ENCODE data around the gene HFE.

HFE gene

DNA sequence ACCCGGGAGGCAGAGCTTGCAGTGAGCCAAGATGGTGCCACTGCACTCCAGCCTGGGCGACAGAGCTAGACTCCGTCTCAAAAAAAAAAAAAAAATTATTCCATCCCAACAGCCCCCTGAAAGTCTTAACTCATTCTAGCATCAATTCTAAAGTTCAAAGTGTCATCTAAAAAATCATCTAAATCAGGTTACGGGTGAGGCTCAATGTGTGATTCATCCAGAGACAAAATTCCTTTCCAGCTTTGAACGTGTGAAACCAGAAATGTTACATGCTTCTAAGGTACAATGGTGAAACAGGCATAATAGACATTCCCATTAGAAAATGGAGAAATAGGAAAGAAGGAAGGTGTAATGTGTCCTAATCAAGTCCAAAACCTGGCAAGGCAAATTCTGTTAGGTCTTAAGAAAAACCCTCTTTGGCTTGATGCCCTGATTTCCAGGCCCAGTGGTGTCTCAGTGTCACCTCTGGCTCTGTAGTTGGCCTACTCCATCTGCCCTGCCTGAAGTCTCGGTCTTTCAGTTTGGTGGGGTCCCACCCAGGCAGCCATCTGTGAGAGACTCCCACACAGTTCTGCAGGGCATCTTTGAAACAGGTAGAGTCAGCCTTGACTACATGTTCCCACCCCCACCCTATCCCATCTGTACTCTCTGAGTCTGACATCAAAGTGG is 43.5 kb downstream of the HFE start:
- DNase-seq (ENCODE audit: extremely low read depth in 1 of 2, low read depth in 1 of 2) = no peak

DNA sequence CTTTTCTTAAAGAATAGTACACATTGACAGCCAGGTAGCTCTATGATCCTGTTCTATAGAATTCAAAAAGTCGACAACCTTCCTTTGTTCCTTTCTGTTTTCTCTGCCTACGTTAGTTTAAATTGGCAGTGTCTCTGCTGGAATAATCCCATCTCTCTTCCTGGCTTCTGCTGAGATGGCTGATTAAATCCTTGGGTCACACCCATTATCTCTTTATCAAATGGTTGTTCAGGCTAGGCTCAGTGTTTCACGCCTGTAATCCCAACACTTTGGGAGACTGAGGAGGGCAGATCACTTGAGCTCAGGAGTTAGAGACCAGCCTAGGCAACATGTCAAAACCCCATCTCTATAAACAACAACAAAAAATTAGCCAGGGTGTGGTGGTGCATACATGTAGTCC is 44.4 kb downstream of the HFE start:
- DNase-seq (ENCODE audit: extremely low read depth in 1 of 2, low read depth in 1 of 2) = no peak

DNA sequence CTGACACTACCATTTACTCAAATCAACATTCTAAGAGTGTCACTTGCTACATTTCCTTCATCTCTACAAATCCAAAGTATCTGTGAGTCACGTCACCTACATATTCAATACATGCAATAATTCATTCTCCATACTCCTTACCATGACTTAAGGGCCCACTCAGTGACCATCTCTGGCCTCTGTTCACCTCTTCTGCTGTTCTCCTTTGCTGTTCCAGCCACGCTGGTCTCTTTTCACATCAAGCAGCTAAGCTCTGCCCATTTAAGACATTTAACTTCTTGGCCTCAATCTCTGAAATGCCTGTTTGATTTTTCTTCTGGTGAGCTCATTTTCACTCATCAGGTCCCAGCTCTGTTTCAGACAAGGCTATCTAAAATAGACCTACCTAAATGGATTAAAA is 46.5 kb downstream of the HFE start:
- DNase-seq (ENCODE audit: extremely low read depth in 1 of 2, low read depth in 1 of 2) = no peak

DNA sequence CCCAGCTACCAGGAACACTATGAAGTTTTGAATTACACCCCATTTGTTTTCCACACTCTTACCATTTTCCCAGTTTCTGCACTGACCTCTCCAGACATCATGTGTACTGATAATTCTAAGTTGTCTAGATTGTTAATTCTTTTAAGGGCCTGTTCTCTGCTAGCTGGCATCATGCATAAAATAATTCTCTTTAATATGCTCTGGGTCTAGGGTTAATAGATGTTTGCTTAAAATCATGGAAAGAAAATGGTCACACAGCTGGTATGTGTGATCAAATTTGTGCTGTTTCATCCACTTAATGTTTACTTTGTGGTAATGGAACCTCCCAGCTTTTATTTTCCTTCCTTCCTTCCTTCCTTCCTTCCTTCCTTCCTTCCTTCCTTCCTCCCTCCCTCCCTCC is 49.1 kb downstream of the HFE start:
- no peak for DNase-seq (ENCODE audit: extremely low read depth in 1 of 2, low read depth in 1 of 2)

DNA sequence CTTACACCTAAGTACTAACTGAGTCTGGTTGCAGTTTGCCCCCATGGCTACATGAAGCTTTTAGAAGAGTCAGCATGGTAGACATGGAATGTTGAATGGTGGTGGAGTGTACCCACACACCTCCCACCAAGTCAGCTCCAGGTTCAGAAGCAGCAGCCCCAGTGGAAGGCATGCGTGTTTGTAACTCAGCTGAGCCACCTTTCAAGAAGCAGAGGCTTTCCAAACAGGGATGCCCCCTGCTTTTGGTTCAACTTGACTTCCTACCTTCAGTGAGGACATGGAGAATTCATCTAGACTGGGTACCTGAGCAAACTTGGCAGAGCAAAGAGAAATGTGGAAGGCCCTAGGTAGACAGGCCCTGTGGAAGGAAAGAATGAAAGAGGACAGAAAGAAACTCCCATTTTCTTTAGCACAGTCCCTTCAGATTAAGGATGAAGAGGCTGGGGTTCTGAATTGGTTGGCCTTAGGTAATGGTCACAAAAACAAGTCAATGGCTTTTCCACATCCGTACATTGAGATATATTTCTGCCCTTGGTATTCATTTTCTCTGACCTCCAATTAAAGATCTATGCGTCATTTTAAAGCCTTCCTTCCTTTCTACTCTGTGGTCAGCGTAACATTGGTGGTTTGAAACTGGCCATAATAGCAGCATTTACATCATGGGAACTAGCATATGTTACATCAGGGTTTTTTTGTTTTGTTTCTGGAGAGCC is 53.2 kb downstream of the HFE start:
- no peak for DNase-seq (ENCODE audit: extremely low read depth in 1 of 2, low read depth in 1 of 2)

DNA sequence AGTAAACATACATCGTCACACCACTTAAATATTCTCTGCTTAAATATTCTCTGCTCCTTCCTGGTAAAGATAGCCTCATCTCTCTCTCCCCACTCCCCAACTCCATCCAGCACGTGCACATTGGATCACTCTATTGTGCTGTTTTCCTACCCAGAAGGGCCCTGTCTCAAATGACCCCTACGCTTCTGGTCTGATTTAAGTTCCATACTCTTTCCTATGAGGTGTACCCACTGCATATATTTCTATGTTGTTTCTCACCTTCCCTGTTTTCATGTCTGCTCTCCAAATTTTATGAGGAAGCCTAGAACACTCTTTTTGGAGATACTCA is 53.7 kb downstream of the HFE start:
- no peak for DNase-seq (ENCODE audit: extremely low read depth in 1 of 2, low read depth in 1 of 2)

DNA sequence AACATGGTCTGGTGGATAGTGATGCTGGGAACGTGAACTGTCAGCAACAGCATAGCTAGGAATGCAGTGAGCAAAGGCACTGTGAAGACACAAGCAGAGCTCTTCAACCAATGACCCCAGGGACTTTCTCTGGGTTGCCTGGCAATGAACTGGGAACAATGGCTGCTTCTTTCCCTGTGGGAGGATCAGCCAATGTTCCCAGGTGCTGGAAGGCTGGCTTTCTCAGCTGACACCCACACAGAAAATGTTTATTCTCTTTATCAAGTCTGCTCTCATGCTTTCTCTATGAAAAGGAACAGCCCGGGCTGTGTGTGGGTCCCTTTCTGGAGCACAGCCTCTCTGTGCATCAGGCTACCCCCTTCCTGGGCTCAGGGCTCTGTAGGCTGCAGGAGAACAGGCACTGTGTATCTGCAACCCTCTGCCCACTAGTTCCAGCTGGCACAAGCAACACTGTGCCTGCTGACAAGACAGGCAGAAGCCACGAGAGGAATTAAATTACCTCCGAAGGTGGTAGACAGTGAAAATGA is 54.2 kb downstream of the HFE start:
- no peak for DNase-seq (ENCODE audit: extremely low read depth in 1 of 2, low read depth in 1 of 2)

DNA sequence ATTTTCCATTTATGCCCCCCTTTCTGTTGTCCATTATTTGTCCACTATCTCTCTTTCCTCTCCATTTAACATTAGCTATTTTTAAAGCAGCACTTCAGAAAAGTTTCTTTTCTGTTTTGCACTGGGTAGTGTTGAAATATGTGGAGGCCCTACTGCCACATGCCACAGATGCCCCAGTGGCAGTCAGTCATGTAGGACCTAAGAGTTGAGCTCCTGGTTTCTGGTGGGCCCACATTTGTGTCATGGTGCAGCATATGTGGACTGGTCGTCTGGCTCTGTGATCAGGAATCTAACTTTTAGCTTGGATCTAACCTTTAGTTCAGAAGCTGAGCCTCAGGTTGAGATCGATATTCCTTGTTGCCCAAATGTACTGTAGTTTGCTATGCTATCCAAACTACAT is 54.8 kb downstream of the HFE start:
- no peak for DNase-seq (ENCODE audit: extremely low read depth in 1 of 2, low read depth in 1 of 2)
